ENCODE measurements around the gene SMIM41. TPM values are rescaled to one million over a fixed set of nuclear protein-coding genes. Genes with fewer than 3 reads are reported as not detected.

The SMIM41 gene
- total RNA-seq, 1 experiment from 2014 or later: not detected

DNA sequence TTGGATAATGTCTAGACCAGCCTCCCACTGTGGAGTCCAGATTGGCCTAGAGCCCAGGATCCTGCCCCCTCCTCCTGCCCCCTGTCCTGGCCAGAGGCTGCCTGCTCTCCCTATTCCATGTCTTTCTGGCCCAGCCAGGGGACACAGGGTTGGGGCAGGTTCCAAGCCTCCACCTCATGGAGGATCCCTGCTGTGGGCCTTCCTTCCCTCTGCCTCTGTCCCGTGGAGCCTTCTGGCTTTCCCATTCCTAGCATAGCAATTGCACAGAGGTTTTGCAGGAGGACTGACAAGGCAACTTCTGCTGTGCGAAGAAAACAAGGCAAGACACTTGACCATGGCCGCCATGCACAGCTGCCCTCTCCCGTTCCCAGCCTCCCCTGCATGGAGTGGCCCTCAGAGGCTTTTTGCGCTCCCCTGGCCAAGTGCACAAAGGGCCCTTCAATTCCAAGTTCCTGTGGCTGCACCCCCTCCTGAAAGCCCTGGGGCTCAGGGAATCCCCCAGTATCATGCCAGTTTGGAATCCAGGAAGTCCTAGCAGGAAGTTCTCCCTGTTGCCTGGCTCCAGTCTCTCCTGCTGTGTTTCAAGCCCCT is 70.2 kb downstream of the SMIM41 start:
- no peak for TF ChIP-seq EZH2 (IDR thresholded peaks at IDR 0.05; ENCODE audit: low read depth)
- TF ChIP-seq, protein P1, sequence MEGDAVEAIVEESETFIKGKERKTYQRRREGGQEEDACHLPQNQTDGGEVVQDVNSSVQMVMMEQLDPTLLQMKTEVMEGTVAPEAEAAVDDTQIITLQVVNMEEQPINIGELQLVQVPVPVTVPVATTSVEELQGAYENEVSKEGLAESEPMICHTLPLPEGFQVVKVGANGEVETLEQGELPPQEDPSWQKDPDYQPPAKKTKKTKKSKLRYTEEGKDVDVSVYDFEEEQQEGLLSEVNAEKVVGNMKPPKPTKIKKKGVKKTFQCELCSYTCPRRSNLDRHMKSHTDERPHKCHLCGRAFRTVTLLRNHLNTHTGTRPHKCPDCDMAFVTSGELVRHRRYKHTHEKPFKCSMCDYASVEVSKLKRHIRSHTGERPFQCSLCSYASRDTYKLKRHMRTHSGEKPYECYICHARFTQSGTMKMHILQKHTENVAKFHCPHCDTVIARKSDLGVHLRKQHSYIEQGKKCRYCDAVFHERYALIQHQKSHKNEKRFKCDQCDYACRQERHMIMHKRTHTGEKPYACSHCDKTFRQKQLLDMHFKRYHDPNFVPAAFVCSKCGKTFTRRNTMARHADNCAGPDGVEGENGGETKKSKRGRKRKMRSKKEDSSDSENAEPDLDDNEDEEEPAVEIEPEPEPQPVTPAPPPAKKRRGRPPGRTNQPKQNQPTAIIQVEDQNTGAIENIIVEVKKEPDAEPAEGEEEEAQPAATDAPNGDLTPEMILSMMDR (conservative IDR thresholded peaks at IDR 0.05): no peak
- H3K4me1 ChIP-seq (replicated peaks; ENCODE audit: insufficient read depth): peaks cover 72% of the 10 kb centered on the region

DNA sequence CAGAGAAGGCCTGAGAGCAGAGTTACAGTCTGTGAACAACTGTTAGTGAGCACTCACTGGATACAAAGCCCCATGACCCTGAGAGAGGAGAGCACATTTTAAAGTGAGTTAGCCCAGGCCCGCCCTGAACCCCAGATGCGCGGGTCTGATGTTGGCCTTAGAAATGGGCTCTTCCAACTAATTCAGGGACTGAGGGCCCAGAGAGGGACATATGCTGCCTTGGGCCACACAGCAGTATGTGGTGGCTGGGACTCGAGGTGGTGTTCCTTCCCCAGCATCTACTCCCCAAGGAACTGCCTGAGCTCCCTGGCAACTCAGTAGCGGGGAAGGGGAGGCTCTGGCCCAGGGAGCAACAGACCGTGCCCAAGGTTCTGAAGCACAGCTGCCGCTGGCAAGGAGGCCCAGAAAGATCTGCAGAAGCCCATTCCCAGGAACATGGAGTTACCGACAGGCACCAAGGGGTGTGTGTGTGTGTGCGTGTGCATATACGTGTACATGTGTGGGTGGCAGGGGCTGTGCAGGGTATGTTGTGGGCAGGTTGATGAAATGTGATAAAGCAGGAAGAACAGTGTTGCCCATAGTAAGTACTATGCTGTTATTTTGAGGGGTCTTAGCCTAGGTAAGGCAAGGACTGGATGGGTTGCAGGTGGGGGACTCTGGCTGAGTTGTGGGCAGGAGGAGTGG is 71.8 kb downstream of the SMIM41 start:
- no peaks in the 10 kb centered on the region; the same call in 1 of the 2 replicates for H3K36me3 ChIP-seq (ENCODE audit: low read depth)
- H3F3A ChIP-seq (ENCODE audit: insufficient read depth, low read depth): peaks cover 69% of the 10 kb centered on the region
- H3K9me3 ChIP-seq (ENCODE audit: insufficient read depth, low read depth): no peaks in the 10 kb centered on the region
- no peaks in the 10 kb centered on the region for H4K20me1 ChIP-seq (ENCODE audit: insufficient read depth)
- H3K27me3 ChIP-seq (ENCODE audit: insufficient read depth, low read depth): no peaks in the 10 kb centered on the region
- TF ChIP-seq, protein P1 (conservative IDR thresholded peaks at IDR 0.05): no peak
- TF ChIP-seq EZH2 (IDR thresholded peaks at IDR 0.05; ENCODE audit: low read depth): no peak
- peaks cover 80% of the 10 kb centered on the region for H3K4me1 ChIP-seq (replicated peaks; ENCODE audit: insufficient read depth)
- DNase-seq: peak in 1 of 2 experiments; percentile 30
- H3K9me2 ChIP-seq (ENCODE audit: insufficient read depth): no peaks in the 10 kb centered on the region
- intact Hi-C loops (cut with micrococcal nuclease; ENCODE audit: unreplicated experiment): no loop called here
- peak overlapping the region; percentile 96 for H3K4me2 ChIP-seq
- BruUV-seq (replicated peaks): no TSS peak
- peak overlapping the region; percentile 100 for H3K27ac ChIP-seq
- no peak overlapping the region for H3K4me3 ChIP-seq
- H3K79me2 ChIP-seq (ENCODE audit: low read depth): peaks cover 14% of the 10 kb centered on the region
- ChIA-PET CTCF (no interaction called here), POLR2A (ENCODE audit: unreplicated experiment) (interaction anchor here (0.6 kb wide), 1 partner anchor 794 kb away, joined by 3 read pairs; no protein-coding TSS in a partner anchor)
- no peak overlapping the region for H2AFZ ChIP-seq

More for the DNA sequence above, 70.2 kb downstream of the SMIM41 start:
- H3K4me2 ChIP-seq: peak overlapping the region; percentile 79
- H3K4me3 ChIP-seq: no peak overlapping the region
- peaks cover 5% of the 10 kb centered on the region; the same call in 1 of the 2 replicates for H3K36me3 ChIP-seq (ENCODE audit: low read depth)
- H2AFZ ChIP-seq: no peak overlapping the region
- peak overlapping the region; percentile 100 for H3K27ac ChIP-seq
- intact Hi-C loops (cut with micrococcal nuclease; ENCODE audit: unreplicated experiment): loop anchor here (5.0 kb wide), 3 partner anchors 293 to 778 kb away; no protein-coding TSS in a partner anchor
- H3F3A ChIP-seq (ENCODE audit: insufficient read depth, low read depth): peaks cover 72% of the 10 kb centered on the region
- H3K9me2 ChIP-seq (ENCODE audit: insufficient read depth): no peaks in the 10 kb centered on the region
- peaks cover 30% of the 10 kb centered on the region for H3K79me2 ChIP-seq (ENCODE audit: low read depth)
- CTCF ChIA-PET: interaction anchor here (0.7 to 1.3 kb wide), 2 partner anchors 8 to 730 kb away, joined by 4 to 6 read pairs; no protein-coding TSS in a partner anchor
- DNase-seq: peak; percentile 53 to 69
- H3K9me3 ChIP-seq (ENCODE audit: insufficient read depth, low read depth): no peaks in the 10 kb centered on the region
- H3K27me3 ChIP-seq (ENCODE audit: insufficient read depth, low read depth): no peaks in the 10 kb centered on the region
- H4K20me1 ChIP-seq (ENCODE audit: insufficient read depth): no peaks in the 10 kb centered on the region
- POLR2A ChIA-PET (ENCODE audit: unreplicated experiment): interaction anchor here (0.6 to 2.9 kb wide), 3 partner anchors 94 to 650 kb away, joined by 8 to 51 read pairs (median 9); no protein-coding TSS in a partner anchor
- no TSS peak for BruUV-seq (replicated peaks)

DNA sequence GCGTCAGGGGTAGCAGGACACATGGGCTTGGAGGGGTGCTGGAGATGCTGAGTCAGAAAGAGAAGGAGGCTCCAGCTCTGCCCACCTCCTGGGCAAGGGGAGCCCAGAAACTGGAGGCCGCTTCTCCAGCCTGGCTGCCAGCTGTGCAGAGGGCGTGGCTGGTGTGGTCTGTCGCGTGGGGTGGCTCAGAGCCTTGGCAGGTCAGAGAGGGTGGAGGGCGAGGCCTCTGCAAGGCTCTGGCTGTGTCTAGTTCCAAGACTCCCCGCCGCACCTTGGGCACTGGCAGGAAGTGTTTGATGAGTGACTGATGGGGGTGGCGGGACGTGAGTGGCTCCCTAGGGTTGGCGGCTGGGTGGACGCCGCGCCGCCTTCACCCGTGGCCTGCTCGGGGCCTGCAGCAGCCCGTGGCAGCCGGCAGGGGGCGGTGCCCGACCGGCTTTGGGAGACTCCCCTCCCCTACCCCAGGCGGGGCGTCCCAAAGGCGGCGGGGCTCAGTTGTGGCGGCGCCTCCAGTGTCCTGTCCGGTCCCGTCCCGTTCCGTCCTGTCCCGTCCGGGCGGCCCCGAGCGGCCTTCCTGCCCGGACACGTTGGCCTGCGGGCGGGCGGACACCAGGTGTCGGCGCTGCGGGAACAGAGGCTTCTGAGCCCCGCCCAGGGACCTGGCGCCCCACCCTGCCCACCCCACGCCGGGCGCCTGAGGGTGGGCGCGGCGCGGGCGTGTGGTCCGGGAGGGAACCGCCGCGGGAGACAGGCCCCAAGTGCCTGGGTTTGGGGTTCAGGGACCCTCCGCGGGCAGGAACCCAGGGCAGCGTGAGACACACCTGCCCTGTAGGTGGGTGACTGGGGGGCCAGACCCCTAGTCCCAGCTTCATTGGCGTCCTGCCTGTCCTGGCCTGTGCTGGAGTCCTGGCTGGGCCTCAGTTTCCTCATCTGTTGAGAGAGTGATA is 72.6 kb downstream of the SMIM41 start:
- intact Hi-C loops (cut with micrococcal nuclease; ENCODE audit: unreplicated experiment): no loop called here
- H3K27ac ChIP-seq: peak overlapping the region; percentile 100
- H3K27me3 ChIP-seq (ENCODE audit: insufficient read depth, low read depth): no peaks in the 10 kb centered on the region
- TF ChIP-seq EZH2 (IDR thresholded peaks at IDR 0.05; ENCODE audit: low read depth): no peak
- TF ChIP-seq, protein P1 (conservative IDR thresholded peaks at IDR 0.05): peak; percentile 96
- no peaks in the 10 kb centered on the region for H3K36me3 ChIP-seq (ENCODE audit: low read depth)
- H3F3A ChIP-seq (ENCODE audit: insufficient read depth, low read depth): peaks cover 67% of the 10 kb centered on the region
- H4K20me1 ChIP-seq (ENCODE audit: insufficient read depth): no peaks in the 10 kb centered on the region
- CTCF ChIA-PET: no interaction called here
- peak overlapping the region; percentile 96 for H3K4me2 ChIP-seq
- peak; percentile 76 to 84 for DNase-seq
- H2AFZ ChIP-seq: peak overlapping the region; percentile 55
- no peaks in the 10 kb centered on the region for H3K9me3 ChIP-seq (ENCODE audit: insufficient read depth, low read depth)
- POLR2A ChIA-PET (ENCODE audit: unreplicated experiment): interaction anchor here (0.6 to 0.7 kb wide), 2 partner anchors 341 to 793 kb away, joined by 3 read pairs; no protein-coding TSS in a partner anchor
- H3K4me3 ChIP-seq: peak overlapping the region; percentile 54
- H3K9me2 ChIP-seq (ENCODE audit: insufficient read depth): no peaks in the 10 kb centered on the region
- BruUV-seq (replicated peaks): no TSS peak
- H3K79me2 ChIP-seq (ENCODE audit: low read depth): peaks cover 6% of the 10 kb centered on the region; the same call in 1 of the 2 replicates
- peaks cover 88% of the 10 kb centered on the region for H3K4me1 ChIP-seq (replicated peaks; ENCODE audit: insufficient read depth)
